ENCODE results near the gene DCXR. TPM values are rescaled to one million over a fixed set of nuclear protein-coding genes. Genes with fewer than 3 reads are reported as not detected.

DCXR gene
- total and polyA plus RNA-seq, 5 donors from 2014 or later: 96.9 to 150 (median 129) TPM

Other genes with a start within 250 kb of the DCXR start
- gene GCGR, start 233.5 kb downstream of the DCXR start, total RNA-seq: not detected
- not detected for gene GCGR, start 233.5 kb downstream of the DCXR start, polyA plus RNA-seq
- gene MCRIP1, start 204.4 kb downstream of the DCXR start, total RNA-seq: 59.9 TPM
- gene MCRIP1, start 204.4 kb downstream of the DCXR start, polyA plus RNA-seq: 10 to 100 TPM; 58.1 to 93.2 (median 77.1) TPM
- not detected for gene PPP1R27, start 202.6 kb downstream of the DCXR start, total RNA-seq
- gene PPP1R27, start 202.6 kb downstream of the DCXR start, polyA plus RNA-seq: not detected
- gene P4HB, start 177.2 kb downstream of the DCXR start, total RNA-seq: 231 TPM
- gene P4HB, start 177.2 kb downstream of the DCXR start, polyA plus RNA-seq: 100 to 1,000 TPM; 186 to 216 (median 207) TPM
- gene ARHGDIA, start 166.4 kb downstream of the DCXR start, total RNA-seq: 578 TPM
- 100 to 1,000 TPM in 2 of 4 donors, 10 to 100 TPM in 2; 91.4 to 141 (median 99.4) TPM for gene ARHGDIA, start 166.4 kb downstream of the DCXR start, polyA plus RNA-seq
- gene ALYREF, start 146.1 kb downstream of the DCXR start, total RNA-seq: 90.9 TPM
- gene ALYREF, start 146.1 kb downstream of the DCXR start, polyA plus RNA-seq: 10 to 100 TPM; 24.8 to 57.6 (median 39.6) TPM
- gene ANAPC11, start 146.0 kb downstream of the DCXR start, total RNA-seq: 44.4 TPM
- 100 to 1,000 TPM; 262 to 331 (median 290) TPM for gene ANAPC11, start 146.0 kb downstream of the DCXR start, polyA plus RNA-seq
- not detected for gene NPB, start 135.5 kb downstream of the DCXR start, total RNA-seq
- under 1 TPM in 1 of 4 donors, not detected in 3; 0.10 TPM for gene NPB, start 135.5 kb downstream of the DCXR start, polyA plus RNA-seq
- gene PCYT2, start 126.3 kb downstream of the DCXR start, total RNA-seq: 28.6 TPM
- gene PCYT2, start 126.3 kb downstream of the DCXR start, polyA plus RNA-seq: 10 to 100 TPM; 25.6 to 30.9 (median 26.8) TPM
- 78.1 TPM for gene SIRT7, start 119.5 kb downstream of the DCXR start, total RNA-seq
- 10 to 100 TPM; 35.9 to 43.8 (median 41.7) TPM for gene SIRT7, start 119.5 kb downstream of the DCXR start, polyA plus RNA-seq
- 14.3 TPM for gene MAFG, start 110.0 kb downstream of the DCXR start, total RNA-seq
- 1 to 10 TPM; 2.2 to 3.0 (median 2.6) TPM for gene MAFG, start 110.0 kb downstream of the DCXR start, polyA plus RNA-seq
- gene PYCR1, start 100.4 kb downstream of the DCXR start, total RNA-seq: 1.1 TPM
- gene PYCR1, start 100.4 kb downstream of the DCXR start, polyA plus RNA-seq: 1 to 10 TPM in 2 of 4 donors, under 1 TPM in 2; 0.54 to 2.2 (median 1.1) TPM
- gene MYADML2, start 90.5 kb downstream of the DCXR start, total RNA-seq: not detected
- gene MYADML2, start 90.5 kb downstream of the DCXR start, polyA plus RNA-seq: not detected
- not detected for gene NOTUM, start 76.5 kb downstream of the DCXR start, total RNA-seq
- gene NOTUM, start 76.5 kb downstream of the DCXR start, polyA plus RNA-seq: under 1 TPM in 2 of 4 donors, not detected in 2; 0.09 to 0.17 TPM
- gene ASPSCR1, start 60.1 kb downstream of the DCXR start, total RNA-seq: 41.4 TPM
- 10 to 100 TPM; 25.2 to 29.4 (median 28.2) TPM for gene ASPSCR1, start 60.1 kb downstream of the DCXR start, polyA plus RNA-seq
- gene CENPX, start 14.8 kb downstream of the DCXR start, total RNA-seq: 31.4 TPM
- 10 to 100 TPM; 43.8 to 66.4 (median 65.0) TPM for gene CENPX, start 14.8 kb downstream of the DCXR start, polyA plus RNA-seq
- gene LRRC45, start 14.4 kb downstream of the DCXR start, total RNA-seq: 16.6 TPM
- 1 to 10 TPM; 3.9 to 7.7 (median 6.0) TPM for gene LRRC45, start 14.4 kb downstream of the DCXR start, polyA plus RNA-seq
- gene RAC3, start 6.0 kb downstream of the DCXR start, total RNA-seq: 3.6 TPM
- under 1 TPM in 1 of 4 donors, not detected in 3; 0.26 TPM for gene RAC3, start 6.0 kb downstream of the DCXR start, polyA plus RNA-seq
- gene RFNG, start 14.1 kb upstream of the DCXR start, total RNA-seq: 35.1 TPM
- 1 to 10 TPM; 3.2 to 5.6 (median 4.4) TPM for gene RFNG, start 14.1 kb upstream of the DCXR start, polyA plus RNA-seq
- 87.5 TPM for gene GPS1, start 14.2 kb upstream of the DCXR start, total RNA-seq
- 100 to 1,000 TPM; 128 to 170 (median 162) TPM for gene GPS1, start 14.2 kb upstream of the DCXR start, polyA plus RNA-seq
- 128 TPM for gene DUS1L, start 28.1 kb upstream of the DCXR start, total RNA-seq
- gene DUS1L, start 28.1 kb upstream of the DCXR start, polyA plus RNA-seq: 10 to 100 TPM; 49.3 to 91.5 (median 62.3) TPM
- 153 TPM for gene FASN, start 60.5 kb upstream of the DCXR start, total RNA-seq
- gene FASN, start 60.5 kb upstream of the DCXR start, polyA plus RNA-seq: under 1 TPM; 0.23 to 0.93 (median 0.59) TPM
- gene CCDC57, start 175.1 kb upstream of the DCXR start, total RNA-seq: 76.6 TPM
- gene CCDC57, start 175.1 kb upstream of the DCXR start, polyA plus RNA-seq: 10 to 100 TPM; 27.7 to 38.9 (median 33.7) TPM
- 52.5 TPM for gene SLC16A3, start 191.3 kb upstream of the DCXR start, total RNA-seq
- gene SLC16A3, start 191.3 kb upstream of the DCXR start, polyA plus RNA-seq: 1 to 10 TPM; 1.5 to 3.3 (median 2.2) TPM
- 333 TPM for gene CSNK1D, start 236.0 kb upstream of the DCXR start, total RNA-seq
- 10 to 100 TPM; 41.2 to 50.3 (median 48.6) TPM for gene CSNK1D, start 236.0 kb upstream of the DCXR start, polyA plus RNA-seq

All from CD4-positive, CD25-positive, alpha-beta regulatory T cell (primary cell).